GM23338 (cell line): Measurements from ENCODE around the gene LITAF. TPM values are rescaled to one million over a fixed set of nuclear protein-coding genes. Genes with fewer than 3 reads are reported as not detected.

Experiments
- ATAC-seq: fragments of 200-7000 bp; cut with Tn5 transposase; 3 replicates; pipeline ENCODE4 v1.9.1; 2020
- DNase-seq: peaks from one replicate; pipeline ENCODE4 v3.0.0-alpha.2; 2015; ENCODE audit warnings: low spot score
- H2AFZ ChIP-seq: fragments of 200-600 bp; sonication (generic); 2 replicates; pipeline ENCODE4 v1.8.0; 2016; ENCODE audit warnings: antibody characterized with exemption, mild to moderate bottlenecking, moderate library complexity
- H3F3A ChIP-seq: fragments of 200-600 bp; sonication (generic); replicated peaks from 2 replicates; pipeline ENCODE4 v1.8.0; 2017; ENCODE audit warnings: antibody characterized with exemption, mixed run types, low read depth
- H3K27ac ChIP-seq: fragments of 200-600 bp; sonication (generic); 2 replicates; pipeline ENCODE4 v1.6.1; 2016; ENCODE audit warnings: low read depth
- H3K27me3 ChIP-seq: fragments of 200-600 bp; sonication (generic); 2 replicates; pipeline ENCODE4 v1.8.0; 2016; ENCODE audit warnings: mild to moderate bottlenecking, mixed run types, moderate library complexity; ENCODE audit not compliant: insufficient read depth
- H3K36me3 ChIP-seq: fragments of 200-600 bp; sonication (generic); 2 replicates; pipeline ENCODE4 v1.8.0; 2016; ENCODE audit warnings: mild to moderate bottlenecking; ENCODE audit not compliant: insufficient read depth
- H3K4me1 ChIP-seq: fragments of 200-600 bp; sonication (generic); 2 replicates; pipeline ENCODE4 v1.8.0; 2016; ENCODE audit warnings: mild to moderate bottlenecking, moderate library complexity; ENCODE audit not compliant: insufficient read depth
- H3K4me2 ChIP-seq: fragments of 200-600 bp; sonication (generic); 2 replicates; pipeline ENCODE4 v1.7.1; 2017; ENCODE audit warnings: mixed run types
- H3K4me3 ChIP-seq: fragments of 200-600 bp; sonication (generic); 2 replicates; pipeline ENCODE4 v1.6.1; 2016; ENCODE audit warnings: mixed run types
- H3K79me2 ChIP-seq: fragments of 200-600 bp; sonication (generic); replicated peaks from 2 replicates; pipeline ENCODE4 v1.8.0; 2017; ENCODE audit warnings: mild to moderate bottlenecking; ENCODE audit not compliant: insufficient read depth
- H3K9me2 ChIP-seq: fragments of 200-600 bp; sonication (generic); 2 replicates; pipeline ENCODE4 v1.8.0; 2017; ENCODE audit not compliant: insufficient read depth
- H4K20me1 ChIP-seq: fragments of 200-600 bp; sonication (generic); replicated peaks from 2 replicates; pipeline ENCODE4 v1.8.0; 2017; ENCODE audit warnings: mild to moderate bottlenecking; ENCODE audit not compliant: insufficient read depth
- H3K27ac Mint-ChIP-seq: 2 replicates; pipeline ENCODE4 v1.8.0; 2020; ENCODE audit warnings: inconsistent platforms, mild to moderate bottlenecking, moderate library complexity, mixed read lengths
- H3K27me3 Mint-ChIP-seq: 3 replicates; pipeline ENCODE4 v1.8.0; 2022; ENCODE audit warnings: low read depth, mild to moderate bottlenecking, moderate library complexity, mixed read lengths, inconsistent platforms; ENCODE audit not compliant: insufficient read depth, poor library complexity
- H3K36me3 Mint-ChIP-seq: 3 replicates; pipeline ENCODE4 v1.8.0; 2021; ENCODE audit warnings: low read depth, mild to moderate bottlenecking, inconsistent platforms, moderate library complexity, mixed read lengths
- H3K4me1 Mint-ChIP-seq: 3 replicates; pipeline ENCODE4 v1.8.0; 2020; ENCODE audit warnings: mild to moderate bottlenecking, inconsistent platforms, mixed read lengths
- H3K4me3 Mint-ChIP-seq: 3 replicates; pipeline ENCODE4 v1.8.0; 2021; ENCODE audit warnings: moderate library complexity, mild to moderate bottlenecking, inconsistent platforms, mixed read lengths
- H3K9me3 Mint-ChIP-seq: 3 replicates; pipeline ENCODE4 v1.8.0; 2020; ENCODE audit warnings: moderate library complexity, mild to moderate bottlenecking, inconsistent platforms, mixed read lengths
- CREB1 ChIP-seq: fragments of 250-450 bp; sonication (Bioruptor Pico); IDR thresholded peaks from 2 replicates; pipeline ENCODE4 v1.5.0; 2020; ENCODE audit warnings: low read depth, mild to moderate bottlenecking, moderate library complexity
- EZH2 ChIP-seq: fragments of 200-600 bp; sonication (generic); IDR thresholded peaks from one replicate; pipeline ENCODE4 v1.8.0; 2017; ENCODE audit warnings: antibody characterized with exemption, mild to moderate bottlenecking, low read depth; ENCODE audit not compliant: unreplicated experiment
- JUNB ChIP-seq: IDR thresholded peaks from one replicate; pipeline ENCODE4 v1.6.1; 2016; ENCODE audit warnings: antibody characterized with exemption; ENCODE audit not compliant: unreplicated experiment
- NANOG ChIP-seq: IDR thresholded peaks from 2 replicates; pipeline ENCODE4 v1.6.1; 2016; ENCODE audit warnings: antibody characterized with exemption, borderline replicate concordance
- POLR2AphosphoS5 ChIP-seq: IDR thresholded peaks from 2 replicates; pipeline ENCODE4 v1.6.1; 2016; ENCODE audit warnings: antibody characterized with exemption, low read depth
- STAT1 ChIP-seq: IDR thresholded peaks from one replicate; pipeline ENCODE4 v1.6.1; 2016; ENCODE audit warnings: antibody characterized with exemption; ENCODE audit not compliant: unreplicated experiment
- ZNF114 ChIP-seq: fragments of 250-450 bp; sonication (Bioruptor Pico); IDR thresholded peaks from 2 replicates; pipeline ENCODE4 v1.5.0; 2020; ENCODE audit warnings: mild to moderate bottlenecking, moderate library complexity
- polyA plus RNA-seq: library from polyadenylated mRNA; unstranded; fragments of >200 nt; fragmentation: Nextera tagmentation; extraction: Ambion mirVana; gene quantifications from 2 replicates; pipeline ENCODE4 v1.2.1, GENCODE V29; 2016
- total RNA-seq: library from RNA; depleted of rRNA; stranded (reverse); fragments of >200 nt; shearing (Covaris generic); gene quantifications from 2 replicates; pipeline ENCODE4 v1.2.3, GENCODE V29; 2014
- TF ChIP-seq, protein P1 (sequence below): IDR thresholded peaks from one replicate; pipeline ENCODE4 v1.6.1; 2018; ENCODE audit warnings: antibody characterized with exemption; ENCODE audit not compliant: unreplicated experiment
- TF ChIP-seq, protein P2 (sequence below): IDR thresholded peaks from 2 replicates; pipeline ENCODE4 v1.6.1; 2016; ENCODE audit warnings: antibody characterized with exemption
- TF ChIP-seq, protein P3 (sequence below): fragments of 250-450 bp; sonication (Bioruptor Pico); IDR thresholded peaks from 2 replicates; pipeline ENCODE4 v1.5.0; 2020; ENCODE audit warnings: mild to moderate bottlenecking, moderate library complexity

The LITAF gene
- total and polyA plus RNA-seq, 2 experiments from 2014 or later: 131 to 158 TPM

DNA sequence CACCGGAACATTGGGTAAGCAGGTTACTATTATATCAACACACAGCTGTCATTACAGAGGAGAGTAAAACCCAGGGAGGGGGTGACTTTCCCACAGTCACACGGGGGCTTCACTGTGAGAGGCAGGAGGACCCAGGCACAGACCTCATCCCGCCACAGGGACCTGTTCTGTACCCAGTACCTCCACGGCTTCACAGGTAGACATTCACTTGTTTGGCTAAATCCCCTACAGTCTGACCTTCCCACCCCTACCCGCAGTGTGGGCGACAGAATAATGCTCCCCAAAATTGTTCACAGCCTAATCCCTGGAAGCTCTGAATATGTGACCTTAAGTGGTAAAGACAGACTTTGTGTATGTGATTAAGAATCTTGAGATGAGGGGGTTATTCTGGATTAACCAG, 16.5 kb downstream of the LITAF start (continued):
- TF ChIP-seq STAT1: no peak

DNA sequence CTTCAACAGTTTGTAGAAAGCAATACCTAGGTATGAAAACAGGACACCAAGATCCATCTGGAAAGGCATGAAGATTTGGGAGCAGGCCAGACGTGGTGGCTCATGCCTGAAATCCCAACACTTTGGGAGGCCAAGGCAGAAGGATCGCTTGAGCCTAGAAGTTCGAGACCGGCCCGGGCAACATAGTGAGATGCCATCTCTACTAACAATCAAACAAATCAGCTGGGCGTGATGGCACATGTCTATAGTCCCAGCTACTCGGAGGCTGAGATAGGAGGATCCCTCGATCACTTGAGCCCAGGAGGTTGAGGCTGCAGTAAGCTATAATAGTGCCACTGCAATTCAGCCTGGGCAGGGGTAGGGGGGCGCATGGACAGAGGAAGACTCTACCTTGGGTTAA, 20.3 kb downstream of the LITAF start:
- Histone ChIP-seq H3K36me3 (no peaks in the 10 kb centered on the region), H3K4me2 (no peak overlapping the region), H3K79me2 (peaks cover 98% of the 10 kb centered on the region), H4K20me1 (peaks cover 34% of the 10 kb centered on the region), H3K4me1 (peaks cover 31% of the 10 kb centered on the region), H3K4me3 (no peak overlapping the region), H3K27ac (0 out of 2 replicates have a peak overlapping the region, but pooled peaks have one; percentile 19), H3F3A (peaks cover 14% of the 10 kb centered on the region), H2AFZ (no peak overlapping the region), H3K27me3 (no peaks in the 10 kb centered on the region), H3K9me2 (no peaks in the 10 kb centered on the region)
- Mint-ChIP-seq H3K27me3 (peaks cover 17% of the 10 kb centered on the region), H3K9me3 (no peaks in the 10 kb centered on the region), H3K36me3 (peaks cover 4% of the 10 kb centered on the region; the same call in 2 of the 3 replicates), H3K4me1 (peaks cover 23% of the 10 kb centered on the region), H3K4me3 (no peak overlapping the region), H3K27ac (peak overlapping the region; percentile 72; the same call in 1 of the 2 replicates)
- TF ChIP-seq POLR2AphosphoS5 (no peak), ZNF114 (CRISPR knock-in tag) (no peak), STAT1 (no peak), CREB1 (CRISPR knock-in tag) (no peak), JUNB (no peak), NANOG (no peak), EZH2 (no peak)
- TF ChIP-seq, protein P1, sequence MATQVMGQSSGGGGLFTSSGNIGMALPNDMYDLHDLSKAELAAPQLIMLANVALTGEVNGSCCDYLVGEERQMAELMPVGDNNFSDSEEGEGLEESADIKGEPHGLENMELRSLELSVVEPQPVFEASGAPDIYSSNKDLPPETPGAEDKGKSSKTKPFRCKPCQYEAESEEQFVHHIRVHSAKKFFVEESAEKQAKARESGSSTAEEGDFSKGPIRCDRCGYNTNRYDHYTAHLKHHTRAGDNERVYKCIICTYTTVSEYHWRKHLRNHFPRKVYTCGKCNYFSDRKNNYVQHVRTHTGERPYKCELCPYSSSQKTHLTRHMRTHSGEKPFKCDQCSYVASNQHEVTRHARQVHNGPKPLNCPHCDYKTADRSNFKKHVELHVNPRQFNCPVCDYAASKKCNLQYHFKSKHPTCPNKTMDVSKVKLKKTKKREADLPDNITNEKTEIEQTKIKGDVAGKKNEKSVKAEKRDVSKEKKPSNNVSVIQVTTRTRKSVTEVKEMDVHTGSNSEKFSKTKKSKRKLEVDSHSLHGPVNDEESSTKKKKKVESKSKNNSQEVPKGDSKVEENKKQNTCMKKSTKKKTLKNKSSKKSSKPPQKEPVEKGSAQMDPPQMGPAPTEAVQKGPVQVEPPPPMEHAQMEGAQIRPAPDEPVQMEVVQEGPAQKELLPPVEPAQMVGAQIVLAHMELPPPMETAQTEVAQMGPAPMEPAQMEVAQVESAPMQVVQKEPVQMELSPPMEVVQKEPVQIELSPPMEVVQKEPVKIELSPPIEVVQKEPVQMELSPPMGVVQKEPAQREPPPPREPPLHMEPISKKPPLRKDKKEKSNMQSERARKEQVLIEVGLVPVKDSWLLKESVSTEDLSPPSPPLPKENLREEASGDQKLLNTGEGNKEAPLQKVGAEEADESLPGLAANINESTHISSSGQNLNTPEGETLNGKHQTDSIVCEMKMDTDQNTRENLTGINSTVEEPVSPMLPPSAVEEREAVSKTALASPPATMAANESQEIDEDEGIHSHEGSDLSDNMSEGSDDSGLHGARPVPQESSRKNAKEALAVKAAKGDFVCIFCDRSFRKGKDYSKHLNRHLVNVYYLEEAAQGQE: no peak
- TF ChIP-seq, protein P2, sequence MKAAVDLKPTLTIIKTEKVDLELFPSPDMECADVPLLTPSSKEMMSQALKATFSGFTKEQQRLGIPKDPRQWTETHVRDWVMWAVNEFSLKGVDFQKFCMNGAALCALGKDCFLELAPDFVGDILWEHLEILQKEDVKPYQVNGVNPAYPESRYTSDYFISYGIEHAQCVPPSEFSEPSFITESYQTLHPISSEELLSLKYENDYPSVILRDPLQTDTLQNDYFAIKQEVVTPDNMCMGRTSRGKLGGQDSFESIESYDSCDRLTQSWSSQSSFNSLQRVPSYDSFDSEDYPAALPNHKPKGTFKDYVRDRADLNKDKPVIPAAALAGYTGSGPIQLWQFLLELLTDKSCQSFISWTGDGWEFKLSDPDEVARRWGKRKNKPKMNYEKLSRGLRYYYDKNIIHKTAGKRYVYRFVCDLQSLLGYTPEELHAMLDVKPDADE: no peak
- TF ChIP-seq, protein P3, sequence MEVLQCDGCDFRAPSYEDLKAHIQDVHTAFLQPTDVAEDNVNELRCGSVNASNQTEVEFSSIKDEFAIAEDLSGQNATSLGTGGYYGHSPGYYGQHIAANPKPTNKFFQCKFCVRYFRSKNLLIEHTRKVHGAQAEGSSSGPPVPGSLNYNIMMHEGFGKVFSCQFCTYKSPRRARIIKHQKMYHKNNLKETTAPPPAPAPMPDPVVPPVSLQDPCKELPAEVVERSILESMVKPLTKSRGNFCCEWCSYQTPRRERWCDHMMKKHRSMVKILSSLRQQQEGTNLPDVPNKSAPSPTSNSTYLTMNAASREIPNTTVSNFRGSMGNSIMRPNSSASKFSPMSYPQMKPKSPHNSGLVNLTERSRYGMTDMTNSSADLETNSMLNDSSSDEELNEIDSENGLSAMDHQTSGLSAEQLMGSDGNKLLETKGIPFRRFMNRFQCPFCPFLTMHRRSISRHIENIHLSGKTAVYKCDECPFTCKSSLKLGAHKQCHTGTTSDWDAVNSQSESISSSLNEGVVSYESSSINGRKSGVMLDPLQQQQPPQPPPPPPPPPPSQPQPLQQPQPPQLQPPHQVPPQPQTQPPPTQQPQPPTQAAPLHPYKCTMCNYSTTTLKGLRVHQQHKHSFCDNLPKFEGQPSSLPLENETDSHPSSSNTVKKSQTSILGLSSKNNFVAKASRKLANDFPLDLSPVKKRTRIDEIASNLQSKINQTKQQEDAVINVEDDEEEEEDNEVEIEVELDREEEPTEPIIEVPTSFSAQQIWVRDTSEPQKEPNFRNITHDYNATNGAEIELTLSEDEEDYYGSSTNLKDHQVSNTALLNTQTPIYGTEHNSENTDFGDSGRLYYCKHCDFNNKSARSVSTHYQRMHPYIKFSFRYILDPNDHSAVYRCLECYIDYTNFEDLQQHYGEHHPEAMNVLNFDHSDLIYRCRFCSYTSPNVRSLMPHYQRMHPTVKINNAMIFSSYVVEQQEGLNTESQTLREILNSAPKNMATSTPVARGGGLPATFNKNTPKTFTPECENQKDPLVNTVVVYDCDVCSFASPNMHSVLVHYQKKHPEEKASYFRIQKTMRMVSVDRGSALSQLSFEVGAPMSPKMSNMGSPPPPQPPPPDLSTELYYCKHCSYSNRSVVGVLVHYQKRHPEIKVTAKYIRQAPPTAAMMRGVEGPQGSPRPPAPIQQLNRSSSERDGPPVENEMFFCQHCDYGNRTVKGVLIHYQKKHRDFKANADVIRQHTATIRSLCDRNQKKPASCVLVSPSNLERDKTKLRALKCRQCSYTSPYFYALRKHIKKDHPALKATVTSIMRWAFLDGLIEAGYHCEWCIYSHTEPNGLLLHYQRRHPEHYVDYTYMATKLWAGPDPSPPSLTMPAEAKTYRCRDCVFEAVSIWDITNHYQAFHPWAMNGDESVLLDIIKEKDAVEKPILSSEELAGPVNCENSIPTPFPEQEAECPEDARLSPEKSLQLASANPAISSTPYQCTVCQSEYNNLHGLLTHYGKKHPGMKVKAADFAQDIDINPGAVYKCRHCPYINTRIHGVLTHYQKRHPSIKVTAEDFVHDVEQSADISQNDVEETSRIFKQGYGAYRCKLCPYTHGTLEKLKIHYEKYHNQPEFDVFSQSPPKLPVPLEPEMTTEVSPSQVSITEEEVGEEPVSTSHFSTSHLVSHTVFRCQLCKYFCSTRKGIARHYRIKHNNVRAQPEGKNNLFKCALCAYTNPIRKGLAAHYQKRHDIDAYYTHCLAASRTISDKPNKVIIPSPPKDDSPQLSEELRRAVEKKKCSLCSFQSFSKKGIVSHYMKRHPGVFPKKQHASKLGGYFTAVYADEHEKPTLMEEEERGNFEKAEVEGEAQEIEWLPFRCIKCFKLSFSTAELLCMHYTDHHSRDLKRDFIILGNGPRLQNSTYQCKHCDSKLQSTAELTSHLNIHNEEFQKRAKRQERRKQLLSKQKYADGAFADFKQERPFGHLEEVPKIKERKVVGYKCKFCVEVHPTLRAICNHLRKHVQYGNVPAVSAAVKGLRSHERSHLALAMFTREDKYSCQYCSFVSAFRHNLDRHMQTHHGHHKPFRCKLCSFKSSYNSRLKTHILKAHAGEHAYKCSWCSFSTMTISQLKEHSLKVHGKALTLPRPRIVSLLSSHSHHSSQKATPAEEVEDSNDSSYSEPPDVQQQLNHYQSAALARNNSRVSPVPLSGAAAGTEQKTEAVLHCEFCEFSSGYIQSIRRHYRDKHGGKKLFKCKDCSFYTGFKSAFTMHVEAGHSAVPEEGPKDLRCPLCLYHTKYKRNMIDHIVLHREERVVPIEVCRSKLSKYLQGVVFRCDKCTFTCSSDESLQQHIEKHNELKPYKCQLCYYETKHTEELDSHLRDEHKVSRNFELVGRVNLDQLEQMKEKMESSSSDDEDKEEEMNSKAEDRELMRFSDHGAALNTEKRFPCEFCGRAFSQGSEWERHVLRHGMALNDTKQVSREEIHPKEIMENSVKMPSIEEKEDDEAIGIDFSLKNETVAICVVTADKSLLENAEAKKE (CRISPR knock-in tag): no peak
- ATAC-seq: no peak
- no peak for DNase-seq
